Mucosa of descending colon (tissue), 3 donors: ENCODE results near the gene C19orf12. TPM values are rescaled to one million over a fixed set of nuclear protein-coding genes. Genes with fewer than 3 reads are reported as not detected.

ENCODE experiments used
- ATAC-seq: fragments of 200-7000 bp; cut with Tn5 transposase; one replicate; pipeline ENCODE4 v1.9.1; 2020; ENCODE audit warnings: mild to moderate bottlenecking, moderate library complexity
- DNase-seq, 3 donors: peaks; one replicate each; pipeline ENCODE4 v3.0.0-alpha.2; 2020
- H3K36me3 ChIP-seq: fragments of 200-600 bp; one replicate; pipeline ENCODE4 v1.8.0; 2021; ENCODE audit warnings: low read depth, mild to moderate bottlenecking
- H3K4me1 ChIP-seq: fragments of 200-600 bp; one replicate; pipeline ENCODE4 v1.8.0; 2021; ENCODE audit warnings: low read depth, mild to moderate bottlenecking
- H3K4me3 ChIP-seq: fragments of 200-600 bp; one replicate; pipeline ENCODE4 v1.8.0; 2021; ENCODE audit warnings: mild to moderate bottlenecking
- H3K9me3 ChIP-seq: fragments of 200-600 bp; one replicate; pipeline ENCODE4 v1.8.0; 2021; ENCODE audit warnings: mild to moderate bottlenecking
- intact Hi-C, 2 donors: fragments of 100-400 bp; cut with DNase I in 1 of 2; cut with micrococcal nuclease in 1 of 2; formaldehyde crosslinking; loops; one replicate each; pipeline versions ENCODE4 v1.11.0 to v1.11.1; 2022; cut with DNase I, micrococcal nuclease
- total RNA-seq, 3 donors: library from RNA; stranded (reverse); fragmentation: NEBNext Ultra II Directional in 2 of 3; extraction: Animal tissue kit (Norgen Biotek cat#: 25700) in 2 of 3; gene quantifications; one replicate each; pipeline versions ENCODE4 v1.2.1 to v1.2.4, GENCODE V29; 2021 to 2023
- TF ChIP-seq, protein P1 (sequence below): fragments of 200-600 bp; IDR thresholded peaks from one replicate; pipeline ENCODE4 v1.8.0; 2022; ENCODE audit warnings: antibody characterized with exemption, mild to moderate bottlenecking
- donor health status: DM: no; HTN: no; CAD: no; lungs with moderate emphysema.
- donor health status: DM: no; HTN: no; CAD: no.
- donor health status: DM: no; HTN: yes; CAD: no.

C19orf12 gene
- total RNA-seq, 3 donors from 2014 or later = 17.0 to 26.6 (median 18.4) TPM

DNA sequence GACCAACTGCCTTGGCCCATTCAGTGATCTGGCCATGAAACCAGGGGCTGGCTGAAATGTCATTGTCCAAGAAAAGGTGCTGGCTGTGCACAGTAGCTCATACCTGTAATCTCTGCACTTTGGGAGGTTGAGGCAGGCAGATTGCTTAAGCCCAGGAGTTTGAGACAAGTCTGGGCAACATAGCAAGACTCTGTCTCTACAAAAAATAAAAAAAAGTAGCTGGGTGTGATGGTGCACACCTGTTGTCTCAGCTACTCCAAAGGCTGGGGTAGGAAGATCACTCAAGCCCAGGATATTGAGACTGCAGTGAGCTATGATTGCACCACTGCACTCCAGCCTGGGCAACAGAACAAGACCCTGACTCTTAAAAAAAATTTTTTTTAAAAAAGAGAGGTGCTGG lies 28.6 kb upstream of the C19orf12 start:
- TF ChIP-seq, protein P1, sequence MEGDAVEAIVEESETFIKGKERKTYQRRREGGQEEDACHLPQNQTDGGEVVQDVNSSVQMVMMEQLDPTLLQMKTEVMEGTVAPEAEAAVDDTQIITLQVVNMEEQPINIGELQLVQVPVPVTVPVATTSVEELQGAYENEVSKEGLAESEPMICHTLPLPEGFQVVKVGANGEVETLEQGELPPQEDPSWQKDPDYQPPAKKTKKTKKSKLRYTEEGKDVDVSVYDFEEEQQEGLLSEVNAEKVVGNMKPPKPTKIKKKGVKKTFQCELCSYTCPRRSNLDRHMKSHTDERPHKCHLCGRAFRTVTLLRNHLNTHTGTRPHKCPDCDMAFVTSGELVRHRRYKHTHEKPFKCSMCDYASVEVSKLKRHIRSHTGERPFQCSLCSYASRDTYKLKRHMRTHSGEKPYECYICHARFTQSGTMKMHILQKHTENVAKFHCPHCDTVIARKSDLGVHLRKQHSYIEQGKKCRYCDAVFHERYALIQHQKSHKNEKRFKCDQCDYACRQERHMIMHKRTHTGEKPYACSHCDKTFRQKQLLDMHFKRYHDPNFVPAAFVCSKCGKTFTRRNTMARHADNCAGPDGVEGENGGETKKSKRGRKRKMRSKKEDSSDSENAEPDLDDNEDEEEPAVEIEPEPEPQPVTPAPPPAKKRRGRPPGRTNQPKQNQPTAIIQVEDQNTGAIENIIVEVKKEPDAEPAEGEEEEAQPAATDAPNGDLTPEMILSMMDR = no peak
- intact Hi-C loops = no loop called here
- DNase-seq = no peak

GRCh38 chr19:29741776-29742175 lies 26.7 kb upstream of the C19orf12 start:
- TF ChIP-seq, protein P1 = no peak
- no peak overlapping the region for H3K4me3 ChIP-seq
- intact Hi-C loops = no loop called here
- DNase-seq (no peak), ATAC-seq (no peak)
- no peaks in the 10 kb centered on the region for H3K9me3 ChIP-seq
- no peaks in the 10 kb centered on the region for H3K4me1 ChIP-seq
- H3K36me3 ChIP-seq = no peaks in the 10 kb centered on the region

More for the DNA sequence above, 28.6 kb upstream of the C19orf12 start:
- no peak for ATAC-seq
- Histone ChIP-seq H3K36me3 (no peaks in the 10 kb centered on the region), H3K4me3 (no peak overlapping the region), H3K9me3 (no peaks in the 10 kb centered on the region), H3K4me1 (no peaks in the 10 kb centered on the region)

DNA sequence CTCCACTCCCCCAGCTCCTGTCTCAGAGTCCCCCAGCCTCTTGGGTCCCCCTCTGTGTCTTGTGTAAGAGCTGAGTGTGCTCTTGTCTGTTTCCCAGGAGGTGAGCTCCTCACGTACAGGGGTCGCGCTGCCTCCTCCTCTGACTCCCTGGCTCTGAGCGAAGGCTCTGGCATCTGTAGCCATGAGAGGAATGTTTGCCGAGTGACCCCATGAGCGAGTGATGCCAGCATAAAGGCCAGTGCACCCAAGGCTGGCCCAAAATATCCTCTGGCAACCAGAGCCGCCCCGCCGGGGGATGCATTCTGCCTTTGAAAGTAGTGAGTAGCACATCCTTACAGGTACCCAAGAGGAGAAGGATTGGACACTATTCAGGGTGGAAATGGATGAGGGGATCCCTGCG lies 26.2 kb upstream of the C19orf12 start:
- H3K4me1 ChIP-seq = no peaks in the 10 kb centered on the region
- no peak for ATAC-seq
- H3K4me3 ChIP-seq = no peak overlapping the region
- H3K9me3 ChIP-seq = no peaks in the 10 kb centered on the region
- DNase-seq = no peak
- TF ChIP-seq, protein P1 = no peak
- no peaks in the 10 kb centered on the region for H3K36me3 ChIP-seq
- intact Hi-C loops = no loop called here

DNA sequence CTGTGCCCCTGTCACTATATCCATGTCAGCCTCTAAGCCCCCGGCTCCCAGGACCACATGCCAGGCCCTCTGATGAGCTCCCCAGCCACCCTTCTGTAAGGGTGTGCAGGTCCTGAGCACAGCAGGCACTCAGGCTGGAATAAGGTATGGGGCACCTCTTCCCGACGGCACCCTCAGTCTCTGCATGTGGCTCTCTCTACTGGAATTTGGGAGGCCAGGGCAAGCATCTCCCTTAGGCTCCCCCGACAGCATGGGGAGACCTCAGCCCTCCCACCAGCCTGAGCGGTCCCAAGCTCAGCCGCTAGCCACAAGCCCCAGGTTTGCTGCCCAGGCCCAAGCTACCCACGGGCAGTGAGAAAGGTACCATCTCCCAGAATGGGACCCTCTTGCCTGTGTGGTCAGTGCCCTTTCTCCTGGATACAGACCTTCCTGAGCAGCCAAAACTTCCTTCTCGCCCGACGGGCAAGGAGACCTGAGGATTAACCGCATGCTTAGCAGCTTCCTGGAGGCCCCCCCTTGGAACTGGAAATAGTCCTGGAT lies 22.5 kb upstream of the C19orf12 start:
- TF ChIP-seq, protein P1 = no peak
- no peak overlapping the region for H3K4me3 ChIP-seq
- H3K4me1 ChIP-seq = no peaks in the 10 kb centered on the region
- intact Hi-C loops = loop anchor here in 1 of 2 donors (10.0 kb wide), 1 partner anchor 137 kb away; no protein-coding TSS in a partner anchor
- H3K9me3 ChIP-seq = no peaks in the 10 kb centered on the region
- no peaks in the 10 kb centered on the region for H3K36me3 ChIP-seq
- ATAC-seq (no peak), DNase-seq (no peak)

- no peaks in the 10 kb centered on the region for H3K4me1 ChIP-seq
- no peaks in the 10 kb centered on the region for H3K36me3 ChIP-seq
- intact Hi-C loops = loop anchor here in 1 of 2 donors (10.0 kb wide), 1 partner anchor 139 kb away; no protein-coding TSS in a partner anchor
- H3K4me3 ChIP-seq = no peak overlapping the region
- DNase-seq = no peak
- H3K9me3 ChIP-seq = no peaks in the 10 kb centered on the region
- ATAC-seq = no peak
- TF ChIP-seq, protein P1 = no peak
Measured at GRCh38 chr19:29735829-29736228, 20.8 kb upstream of the C19orf12 start.
